Measurements from ENCODE around the gene ASH1L.
"Not testable (repeated sequence)": the region's sequence is repeated elsewhere in the genome, so short reads cannot be mapped to it uniquely, and the experiment has no call there.

The ASH1L gene

DNA sequence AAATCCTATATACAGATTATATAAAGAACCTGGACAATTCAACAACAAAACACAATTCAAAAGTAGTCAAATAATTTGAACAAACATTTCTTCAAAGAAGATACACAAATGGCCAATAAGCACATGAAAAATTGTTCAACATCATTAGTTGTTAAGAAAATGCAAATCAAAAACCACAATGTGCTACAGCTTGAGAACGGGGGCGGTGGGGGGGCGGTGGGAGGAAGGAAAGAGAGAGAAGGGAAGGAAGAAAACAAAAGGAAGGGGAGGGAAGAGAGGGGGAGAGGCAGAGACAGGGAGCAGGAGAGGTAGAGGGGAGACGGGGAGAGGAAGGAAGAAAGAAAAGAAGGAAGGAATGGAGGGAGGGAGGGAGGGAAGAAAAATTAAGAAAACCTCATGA is 44.1 kb downstream of the ASH1L start:
- TF ChIP-seq, protein P1, sequence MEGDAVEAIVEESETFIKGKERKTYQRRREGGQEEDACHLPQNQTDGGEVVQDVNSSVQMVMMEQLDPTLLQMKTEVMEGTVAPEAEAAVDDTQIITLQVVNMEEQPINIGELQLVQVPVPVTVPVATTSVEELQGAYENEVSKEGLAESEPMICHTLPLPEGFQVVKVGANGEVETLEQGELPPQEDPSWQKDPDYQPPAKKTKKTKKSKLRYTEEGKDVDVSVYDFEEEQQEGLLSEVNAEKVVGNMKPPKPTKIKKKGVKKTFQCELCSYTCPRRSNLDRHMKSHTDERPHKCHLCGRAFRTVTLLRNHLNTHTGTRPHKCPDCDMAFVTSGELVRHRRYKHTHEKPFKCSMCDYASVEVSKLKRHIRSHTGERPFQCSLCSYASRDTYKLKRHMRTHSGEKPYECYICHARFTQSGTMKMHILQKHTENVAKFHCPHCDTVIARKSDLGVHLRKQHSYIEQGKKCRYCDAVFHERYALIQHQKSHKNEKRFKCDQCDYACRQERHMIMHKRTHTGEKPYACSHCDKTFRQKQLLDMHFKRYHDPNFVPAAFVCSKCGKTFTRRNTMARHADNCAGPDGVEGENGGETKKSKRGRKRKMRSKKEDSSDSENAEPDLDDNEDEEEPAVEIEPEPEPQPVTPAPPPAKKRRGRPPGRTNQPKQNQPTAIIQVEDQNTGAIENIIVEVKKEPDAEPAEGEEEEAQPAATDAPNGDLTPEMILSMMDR (IDR thresholded peaks at IDR 0.05; ENCODE audit: insufficient read depth, low read depth, low read length, missing control alignments), result no peak
- no peak overlapping the region for H3K4me3 ChIP-seq (ENCODE audit: low read length)
- no peak for DNase-seq (ENCODE audit: low read depth)

DNA sequence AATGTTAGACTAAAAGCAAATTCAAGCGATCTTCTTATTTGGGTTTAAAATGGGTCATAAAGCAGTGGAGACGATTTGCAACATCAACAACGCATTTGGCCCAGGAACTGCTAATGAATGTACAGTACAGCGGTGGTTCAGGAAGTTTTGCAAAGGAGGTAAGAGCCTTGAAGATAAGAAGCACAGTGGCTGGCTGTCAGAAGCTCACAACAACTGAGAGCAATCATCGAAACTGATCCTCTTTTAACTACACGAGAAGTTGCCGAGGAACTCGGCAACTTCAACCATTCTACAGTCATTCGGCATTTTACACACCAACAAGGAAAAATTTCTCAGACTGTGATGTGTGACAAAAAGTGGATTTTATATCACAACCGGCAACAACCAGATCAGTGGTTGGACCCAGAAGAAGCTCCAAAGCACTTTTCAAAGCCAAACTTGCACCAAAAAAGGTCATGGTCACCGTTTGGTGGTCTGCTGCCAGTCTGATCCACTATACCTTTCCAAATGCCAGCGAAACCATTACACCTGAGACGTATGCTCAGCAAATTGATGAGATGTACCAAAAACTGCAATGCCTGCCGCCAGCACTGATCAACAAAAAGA is 47.9 kb downstream of the ASH1L start:
- H3K4me3 ChIP-seq (ENCODE audit: low read length), result no peak overlapping the region
- DNase-seq (ENCODE audit: low read depth), result no peak
- TF ChIP-seq, protein P1 (IDR thresholded peaks at IDR 0.05; ENCODE audit: insufficient read depth, low read depth, low read length, missing control alignments), result no peak

DNA sequence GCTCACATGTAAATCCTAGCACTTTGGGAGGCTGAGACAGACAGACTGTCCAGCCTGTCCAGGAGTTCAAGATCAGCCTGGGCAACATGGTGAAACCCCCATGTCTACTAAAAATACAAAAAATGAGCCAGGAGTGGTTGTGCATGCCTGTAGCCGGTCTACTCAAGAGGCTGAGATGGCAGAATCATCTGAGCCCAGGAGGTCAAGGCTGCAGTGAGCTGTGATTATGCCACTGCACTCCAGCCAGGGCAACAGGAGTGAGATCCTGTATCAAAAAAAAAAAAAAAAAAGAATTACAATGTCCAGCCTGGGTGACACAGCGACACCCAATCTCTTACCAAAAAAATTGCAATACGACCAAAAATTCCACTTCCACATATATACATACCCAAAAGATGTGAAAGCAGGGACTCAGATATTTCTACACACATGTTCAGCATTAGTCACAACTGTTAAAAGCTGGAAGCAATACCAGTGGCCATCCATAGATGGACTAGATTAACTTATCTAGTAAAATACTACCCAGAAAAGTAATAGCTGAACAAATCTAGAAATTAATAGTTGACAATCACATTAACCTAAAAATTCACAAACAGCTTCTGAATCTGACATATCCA is 49.2 kb downstream of the ASH1L start:
- TF ChIP-seq, protein P1 (IDR thresholded peaks at IDR 0.05; ENCODE audit: insufficient read depth, low read depth, low read length, missing control alignments), result no peak
- no peak overlapping the region for H3K4me3 ChIP-seq (ENCODE audit: low read length)
- peak; percentile 20 for DNase-seq (ENCODE audit: low read depth)

DNA sequence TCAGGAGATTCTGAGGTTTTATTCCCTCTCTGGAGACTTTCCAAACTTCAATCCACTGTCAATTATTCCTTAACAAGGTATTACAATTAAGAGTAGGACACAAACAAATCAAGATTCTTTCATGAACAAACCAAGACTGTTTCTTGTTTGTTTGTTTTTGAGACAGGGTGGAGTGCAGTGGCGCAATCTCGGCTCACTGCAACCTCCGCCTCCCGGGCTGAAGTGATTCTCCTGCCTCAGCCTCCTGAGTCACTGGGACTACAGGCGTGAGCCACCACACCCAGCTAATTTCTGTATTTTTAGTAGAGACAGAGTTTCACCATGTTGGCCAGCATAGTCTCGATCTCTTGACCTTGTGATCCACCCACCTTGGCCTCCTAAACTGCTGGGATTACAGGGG is 51.2 kb downstream of the ASH1L start:
- DNase-seq (ENCODE audit: low read depth), result peak; percentile 19

DNA sequence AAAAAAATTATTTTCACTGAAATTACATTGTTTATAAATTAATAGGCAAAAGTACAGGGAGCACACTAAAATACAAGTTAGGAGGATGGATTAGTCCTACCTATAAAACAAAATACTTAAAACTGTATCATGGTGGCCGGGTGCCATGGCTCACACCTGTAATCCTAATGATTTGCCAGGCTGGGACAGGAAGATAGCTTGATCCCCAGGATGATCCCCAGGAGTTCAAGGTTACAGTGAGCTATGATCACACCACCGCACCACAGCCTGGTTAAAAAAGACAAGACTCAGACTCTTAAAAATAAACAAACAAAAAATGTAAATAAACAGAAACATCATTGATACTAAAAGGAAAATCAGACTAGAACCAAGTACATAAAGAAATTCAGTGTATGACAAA is 53.5 kb downstream of the ASH1L start:
- TF ChIP-seq, protein P1 (IDR thresholded peaks at IDR 0.05; ENCODE audit: insufficient read depth, low read depth, low read length, missing control alignments), result no peak
- no peak overlapping the region for H3K4me3 ChIP-seq (ENCODE audit: low read length)
- no peak for DNase-seq (ENCODE audit: low read depth)

More for the DNA sequence above, 51.2 kb downstream of the ASH1L start:
- not testable (repeated sequence) for H3K4me3 ChIP-seq (ENCODE audit: low read length)

DNA sequence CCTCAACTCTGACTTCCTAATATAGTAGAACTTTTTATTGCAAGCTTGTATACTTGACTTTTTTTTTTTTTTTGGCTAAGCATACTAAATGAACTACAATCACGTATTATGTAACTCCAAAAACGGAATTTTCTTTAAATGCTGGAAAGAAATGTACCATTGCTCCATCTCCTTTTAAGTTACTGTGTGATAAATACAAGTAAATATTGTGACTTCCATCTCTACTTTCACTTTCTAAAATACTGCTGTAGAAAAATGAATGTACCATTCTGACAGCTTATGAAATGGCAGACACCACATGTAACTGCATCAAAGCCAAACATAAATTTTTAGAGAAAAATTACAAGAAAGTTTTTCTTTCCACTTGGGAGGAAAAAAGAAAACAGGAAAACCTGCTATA is 54.7 kb downstream of the ASH1L start:
- no peak overlapping the region for H3K4me3 ChIP-seq (ENCODE audit: low read length)
- TF ChIP-seq, protein P1 (IDR thresholded peaks at IDR 0.05; ENCODE audit: insufficient read depth, low read depth, low read length, missing control alignments), result no peak
- no peak for DNase-seq (ENCODE audit: low read depth)

DNA sequence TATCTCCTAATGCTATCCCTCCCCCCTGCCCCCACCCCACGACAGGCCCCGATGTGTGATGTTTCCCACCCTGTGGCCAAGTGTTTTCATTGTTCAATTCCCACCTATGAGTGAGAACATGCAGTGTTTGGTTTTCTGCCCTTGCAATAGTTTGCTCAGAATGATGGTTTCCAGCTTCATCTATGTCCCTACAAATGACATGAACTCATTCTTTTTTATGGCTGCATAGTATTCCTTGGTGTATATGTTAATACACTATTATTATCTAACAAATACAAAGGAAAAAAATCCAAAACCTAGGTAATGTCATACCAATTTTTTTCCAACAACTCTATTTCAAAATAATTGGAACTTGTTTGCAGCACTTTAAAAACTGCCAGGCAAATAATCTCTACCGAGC is 56.6 kb downstream of the ASH1L start:
- not testable (repeated sequence) for H3K4me3 ChIP-seq (ENCODE audit: low read length); DNase-seq (ENCODE audit: low read depth)

DNA sequence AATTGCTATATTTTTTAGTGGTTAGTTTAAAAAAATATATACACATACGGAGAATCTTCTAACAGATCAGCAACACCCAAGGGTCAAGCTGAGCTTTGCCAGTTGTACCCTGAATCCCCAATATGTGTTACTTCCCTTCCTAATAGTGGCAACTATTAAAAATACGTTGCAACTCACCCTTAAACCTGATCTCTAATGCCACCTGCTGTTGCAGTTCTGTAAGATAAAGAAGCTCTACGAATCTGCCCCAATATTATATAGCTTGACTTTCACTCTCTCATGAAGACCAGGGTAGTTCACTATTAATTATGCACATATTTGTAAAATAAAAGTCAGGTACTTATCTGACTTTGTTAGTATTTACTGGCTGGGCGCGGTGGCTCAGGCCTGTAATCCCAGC is 58.4 kb downstream of the ASH1L start:
- peak; percentile 52 for DNase-seq (ENCODE audit: low read depth)
- H3K4me3 ChIP-seq (ENCODE audit: low read length), result no peak overlapping the region
- TF ChIP-seq, protein P1 (IDR thresholded peaks at IDR 0.05; ENCODE audit: insufficient read depth, low read depth, low read length, missing control alignments), result peak; percentile 42
